Measurements from ENCODE around the gene CRADD.

DNA sequence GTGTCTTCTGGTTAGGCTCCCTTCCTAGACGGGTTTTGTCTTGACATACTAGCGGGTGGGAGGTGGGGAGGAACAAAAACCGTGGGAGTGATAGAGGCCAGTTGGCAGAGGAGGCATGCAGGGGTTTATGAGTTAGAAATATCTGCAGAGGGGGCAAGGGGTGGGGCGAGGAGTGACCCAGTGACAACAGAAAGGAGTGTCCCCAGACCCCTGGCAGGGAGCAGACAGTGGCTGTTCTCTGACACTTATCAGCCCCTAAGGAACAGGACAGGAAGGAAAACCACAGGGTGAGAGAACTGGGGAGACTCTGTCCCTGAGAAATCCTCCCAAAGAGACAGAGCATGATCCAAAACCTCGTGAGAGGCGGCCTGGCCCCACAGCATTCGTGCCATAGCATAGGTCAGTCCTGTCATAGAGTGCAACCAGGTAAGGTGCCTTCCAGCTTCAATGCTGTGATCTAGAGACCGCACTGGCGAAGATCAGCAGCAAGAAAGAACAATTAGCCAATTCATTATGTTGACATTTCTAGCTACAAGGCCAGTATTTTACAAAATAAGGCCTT lies 141.4 kb downstream of the CRADD start:
- TF ChIP-seq RAD21 (IDR thresholded peaks at IDR 0.05; ENCODE audit: low read length) (no peak), CTCF (conservative IDR thresholded peaks at IDR 0.05; ENCODE audit: low read depth, low read length) (no peak), MAFK (IDR thresholded peaks at IDR 0.05; ENCODE audit: low read depth, low read length) (no peak), FOS (IDR thresholded peaks at IDR 0.05; ENCODE audit: low read depth, low read length) (no peak), MAZ (IDR thresholded peaks at IDR 0.05; ENCODE audit: borderline replicate concordance, low read depth, low read length) (no peak), POLR2A (IDR thresholded peaks at IDR 0.05; ENCODE audit: low read depth, low read length) (no peak), CEBPB (IDR thresholded peaks at IDR 0.05; ENCODE audit: low read depth, low read length) (no peak)
- TF ChIP-seq, protein P1, sequence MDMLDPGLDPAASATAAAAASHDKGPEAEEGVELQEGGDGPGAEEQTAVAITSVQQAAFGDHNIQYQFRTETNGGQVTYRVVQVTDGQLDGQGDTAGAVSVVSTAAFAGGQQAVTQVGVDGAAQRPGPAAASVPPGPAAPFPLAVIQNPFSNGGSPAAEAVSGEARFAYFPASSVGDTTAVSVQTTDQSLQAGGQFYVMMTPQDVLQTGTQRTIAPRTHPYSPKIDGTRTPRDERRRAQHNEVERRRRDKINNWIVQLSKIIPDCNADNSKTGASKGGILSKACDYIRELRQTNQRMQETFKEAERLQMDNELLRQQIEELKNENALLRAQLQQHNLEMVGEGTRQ (IDR thresholded peaks at IDR 0.05; ENCODE audit: low read depth, low read length) = no peak
- TF ChIP-seq, protein P2, sequence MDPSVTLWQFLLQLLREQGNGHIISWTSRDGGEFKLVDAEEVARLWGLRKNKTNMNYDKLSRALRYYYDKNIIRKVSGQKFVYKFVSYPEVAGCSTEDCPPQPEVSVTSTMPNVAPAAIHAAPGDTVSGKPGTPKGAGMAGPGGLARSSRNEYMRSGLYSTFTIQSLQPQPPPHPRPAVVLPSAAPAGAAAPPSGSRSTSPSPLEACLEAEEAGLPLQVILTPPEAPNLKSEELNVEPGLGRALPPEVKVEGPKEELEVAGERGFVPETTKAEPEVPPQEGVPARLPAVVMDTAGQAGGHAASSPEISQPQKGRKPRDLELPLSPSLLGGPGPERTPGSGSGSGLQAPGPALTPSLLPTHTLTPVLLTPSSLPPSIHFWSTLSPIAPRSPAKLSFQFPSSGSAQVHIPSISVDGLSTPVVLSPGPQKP (IDR thresholded peaks at IDR 0.05; ENCODE audit: borderline replicate concordance, low read depth, low read length) = no peak

Measured in IMR-90 (cell line).